ENCODE data around the gene SNRNP48. TPM values are rescaled to one million over a fixed set of nuclear protein-coding genes. Genes with fewer than 3 reads are reported as not detected.

SNRNP48 gene
- total RNA-seq (2022) (11.7 and 16.1 TPM in 2 replicates), Bru-seq, nascent RNA (percentile 77 among the genes with signal in this experiment), BruChase-seq, experiment 1, labeled RNA remaining after a 6-hour chase (percentile 89 among the genes with signal in this experiment), BruChase-seq, experiment 2, labeled RNA remaining after a 2-hour chase (percentile 82 among the genes with signal in this experiment)
- long read RNA-seq, partial matches to known transcripts, result 1 of 14 reads
- long read RNA-seq, other reads (novel, unspliced or antisense), result 13 of 14 reads

- Mint-ChIP-seq H3K4me1 (ENCODE audit: low read depth, unreplicated experiment) (peaks cover 52% of the 10 kb centered on the region), H3K27me3 (ENCODE audit: unreplicated experiment) (no peaks in the 10 kb centered on the region), H3K27ac (ENCODE audit: unreplicated experiment) (peak within 1 kb of the TSS; percentile 84), H3K4me3 (ENCODE audit: low read depth, unreplicated experiment) (peak within 1 kb of the TSS; percentile 98), H3K9me3 (ENCODE audit: low read depth, unreplicated experiment) (no peaks in the 10 kb centered on the region), H3K36me3 (ENCODE audit: insufficient read depth, unreplicated experiment) (peaks cover 27% of the 10 kb centered on the region)
- DNase-seq, result peak; percentile 89
- no peak for TF ChIP-seq CTCF (IDR thresholded peaks at IDR 0.05; ENCODE audit: unreplicated experiment)
- no TSS peak for BruUV-seq (replicated peaks)
- intact Hi-C loops (cut with micrococcal nuclease; ENCODE audit: unreplicated experiment), result loop anchor here (5.0 to 10.0 kb wide), 2 partner anchors 43 to 195 kb away; no protein-coding TSS in a partner anchor
- CTCF ChIA-PET, result interaction anchor here (0.6 to 1.0 kb wide), 2 partner anchors 9 to 47 kb away, joined by 4 to 7 read pairs; no protein-coding TSS in a partner anchor
Observed at GRCh38 chr6:7589949-7590917, at the start of gene SNRNP48. SNRNP48 (plus strand) TSS chr6:7590198; CDS start chr6:7590258, 60 bp downstream.

- Mint-ChIP-seq H3K4me3 (ENCODE audit: low read depth, unreplicated experiment) (peak overlapping the region; percentile 91), H3K27ac (ENCODE audit: unreplicated experiment) (no peak overlapping the region), H3K27me3 (ENCODE audit: unreplicated experiment) (no peaks in the 10 kb centered on the region), H3K36me3 (ENCODE audit: insufficient read depth, unreplicated experiment) (peaks cover 35% of the 10 kb centered on the region), H3K4me1 (ENCODE audit: low read depth, unreplicated experiment) (peaks cover 19% of the 10 kb centered on the region), H3K9me3 (ENCODE audit: low read depth, unreplicated experiment) (no peaks in the 10 kb centered on the region)
- BruUV-seq (replicated peaks), result TSS peak; percentile 94
- no peak for DNase-seq
- no peak for TF ChIP-seq CTCF (IDR thresholded peaks at IDR 0.05; ENCODE audit: unreplicated experiment)
- CTCF ChIA-PET, result no interaction called here
- intact Hi-C loops (cut with micrococcal nuclease; ENCODE audit: unreplicated experiment), result loop anchor here (5.0 kb wide), 3 partner anchors 33 to 113 kb away; no protein-coding TSS in a partner anchor
Observed at GRCh38 chr6:7540595-7540994, 49.4 kb upstream of the SNRNP48 start.

- BruUV-seq (replicated peaks), result TSS peak; percentile 55
- TF ChIP-seq CTCF (IDR thresholded peaks at IDR 0.05; ENCODE audit: unreplicated experiment), result no peak
- CTCF ChIA-PET, result no interaction called here
- Mint-ChIP-seq H3K27me3 (ENCODE audit: unreplicated experiment) (no peaks in the 10 kb centered on the region), H3K27ac (ENCODE audit: unreplicated experiment) (no peak within 1 kb of the TSS), H3K4me1 (ENCODE audit: low read depth, unreplicated experiment) (peaks cover 26% of the 10 kb centered on the region), H3K4me3 (ENCODE audit: low read depth, unreplicated experiment) (peak within 1 kb of the TSS; percentile 91), H3K9me3 (ENCODE audit: low read depth, unreplicated experiment) (no peaks in the 10 kb centered on the region), H3K36me3 (ENCODE audit: insufficient read depth, unreplicated experiment) (peaks cover 35% of the 10 kb centered on the region)
- DNase-seq, result peak; percentile 83
- intact Hi-C loops (cut with micrococcal nuclease; ENCODE audit: unreplicated experiment), result loop anchor here (5.0 kb wide), 3 partner anchors 34 to 114 kb away; no protein-coding TSS in a partner anchor
Observed at GRCh38 chr6:7541175-7542064, 48.6 kb upstream of the SNRNP48 start, which contains the start of gene DSP. DSP (plus strand) TSS chr6:7541671; CDS start chr6:7541916, 245 bp downstream.

Measured in Calu3 (cell line).